GM21528 (cell line): ENCODE data around the gene ZNF592.
"Not testable (repeated sequence)": the region's sequence is repeated elsewhere in the genome, so short reads cannot be mapped to it uniquely, and the experiment has no call there.

Experiments used
- ATAC-seq: cut with Tn5 transposase; IDR thresholded peaks from one replicate; pipeline ENCODE4 v1.9.1; 2021; ENCODE audit warnings: mild to moderate bottlenecking, moderate library complexity; ENCODE audit not compliant: unreplicated experiment, low FRiP score

Gene ZNF592

GRCh38 chr15:84845631-84846030 is 97.2 kb downstream of the ZNF592 start:
- ATAC-seq: not testable (repeated sequence)

GRCh38 chr15:84846269-84846668 is 97.9 kb downstream of the ZNF592 start:
- no peak for ATAC-seq

- no peak for ATAC-seq
Observed at GRCh38 chr15:84847382-84847781, 99.0 kb downstream of the ZNF592 start.

GRCh38 chr15:84852212-84852611 is 103.8 kb downstream of the ZNF592 start:
- no peak for ATAC-seq

- ATAC-seq: no peak
Observed at GRCh38 chr15:84855136-84855535, 106.7 kb downstream of the ZNF592 start.

- no peak for ATAC-seq
Observed at GRCh38 chr15:84855765-84856164, 107.4 kb downstream of the ZNF592 start.
